ENCODE measurements around the gene VBP1.

VBP1 gene

GRCh38 chrX:155225774-155226173, 9.5 kb downstream of the VBP1 start:
- H3K9me3 ChIP-seq, result no peaks in the 10 kb centered on the region
- H3K4me1 ChIP-seq, result no peaks in the 10 kb centered on the region
- H3K27me3 ChIP-seq, result no peaks in the 10 kb centered on the region
- H3K36me3 ChIP-seq, result peaks cover 0 to 28% (median 14%) of the 10 kb centered on the region in 3 donors
- H3K27ac ChIP-seq, result no peak overlapping the region
- DNase-seq, result no peak
- no peak for TF ChIP-seq CTCF (IDR thresholded peaks at IDR 0.05)
- intact Hi-C loops (cut with DNase I; ENCODE audit: low total_unique reads), result no loop called here
- H3K4me3 ChIP-seq, result no peak overlapping the region

DNA sequence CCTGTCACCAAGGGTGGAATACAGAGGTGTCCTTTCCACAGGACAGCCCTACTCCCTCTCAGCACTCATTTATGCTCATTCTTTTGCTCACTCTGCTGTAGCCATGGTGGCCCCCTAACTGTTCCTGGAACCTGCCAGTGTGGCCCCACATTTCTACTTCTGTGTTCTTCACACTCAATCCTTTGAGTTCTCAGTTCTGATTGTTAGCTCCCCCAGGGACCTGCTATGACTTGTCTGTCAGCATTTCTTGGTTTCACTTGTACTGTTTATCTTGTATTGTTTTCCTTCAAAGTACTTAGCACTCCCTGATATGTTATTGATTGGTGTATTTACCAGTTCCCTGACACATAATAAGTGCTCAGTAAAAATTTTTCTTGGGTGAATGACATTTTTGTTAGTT, 14.9 kb downstream of the VBP1 start:
- H3K27ac ChIP-seq, result no peak overlapping the region
- TF ChIP-seq CTCF (IDR thresholded peaks at IDR 0.05), result no peak
- no peaks in the 10 kb centered on the region for H3K4me1 ChIP-seq
- no peaks in the 10 kb centered on the region for H3K27me3 ChIP-seq
- intact Hi-C loops (cut with DNase I; ENCODE audit: low total_unique reads), result loop anchor here (5.0 kb wide), 1 partner anchor 691 kb away; no protein-coding TSS in a partner anchor
- DNase-seq, result no peak
- H3K36me3 ChIP-seq, result peaks cover 0 to 33% (median 6%) of the 10 kb centered on the region in 3 donors
- H3K4me3 ChIP-seq, result no peak overlapping the region
- H3K9me3 ChIP-seq, result no peaks in the 10 kb centered on the region

GRCh38 chrX:155235891-155236290, 19.6 kb downstream of the VBP1 start:
- DNase-seq, result no peak
- Histone ChIP-seq H3K27me3 (no peaks in the 10 kb centered on the region), H3K4me1 (no peaks in the 10 kb centered on the region), H3K4me3 (no peak overlapping the region), H3K27ac (no peak overlapping the region), H3K9me3 (no peaks in the 10 kb centered on the region), H3K36me3 (peaks cover 6 to 32% (median 21%) of the 10 kb centered on the region in 3 donors)
- intact Hi-C loops (cut with DNase I; ENCODE audit: low total_unique reads), result no loop called here
- no peak for TF ChIP-seq CTCF (IDR thresholded peaks at IDR 0.05)

- Histone ChIP-seq H3K4me1 (no peaks in the 10 kb centered on the region), H3K9me3 (no peaks in the 10 kb centered on the region), H3K36me3 (peaks cover 6 to 30% (median 21%) of the 10 kb centered on the region in 3 donors), H3K4me3 (no peak overlapping the region), H3K27me3 (no peaks in the 10 kb centered on the region), H3K27ac (no peak overlapping the region)
- intact Hi-C loops (cut with DNase I; ENCODE audit: low total_unique reads), result no loop called here
- no peak for TF ChIP-seq CTCF (IDR thresholded peaks at IDR 0.05)
- no peak for DNase-seq
Observed at GRCh38 chrX:155237719-155238118, 21.5 kb downstream of the VBP1 start.

GRCh38 chrX:155242300-155242699, 26.0 kb downstream of the VBP1 start:
- Histone ChIP-seq H3K36me3 (peaks cover 0 to 10% (median 9%) of the 10 kb centered on the region in 3 donors), H3K4me3 (no peak overlapping the region), H3K4me1 (no peaks in the 10 kb centered on the region), H3K9me3 (no peaks in the 10 kb centered on the region), H3K27ac (no peak overlapping the region), H3K27me3 (no peaks in the 10 kb centered on the region)
- no peak for DNase-seq
- intact Hi-C loops (cut with DNase I; ENCODE audit: low total_unique reads), result no loop called here
- no peak for TF ChIP-seq CTCF (IDR thresholded peaks at IDR 0.05)

- H3K27me3 ChIP-seq, result no peaks in the 10 kb centered on the region
- no peak overlapping the region for H3K4me3 ChIP-seq
- no peaks in the 10 kb centered on the region for H3K36me3 ChIP-seq
- no peak for TF ChIP-seq CTCF (IDR thresholded peaks at IDR 0.05)
- H3K9me3 ChIP-seq, result no peaks in the 10 kb centered on the region
- no peaks in the 10 kb centered on the region for H3K4me1 ChIP-seq
- intact Hi-C loops (cut with DNase I; ENCODE audit: low total_unique reads), result no loop called here
- DNase-seq, result no peak
- no peak overlapping the region for H3K27ac ChIP-seq
Observed at GRCh38 chrX:155246748-155247147, 30.5 kb downstream of the VBP1 start.

All from tibial artery (tissue), 4 donors.